Suprapubic skin (tissue), 3 donors: ENCODE results near the gene OTX1.

Experiments used
- CTCF ChIP-seq, 2 donors: fragments of 200-600 bp in 1 of 2; fragments of 450-650 bp in 1 of 2; sonication (generic) in 1 of 2; IDR thresholded peaks; one replicate each; pipeline ENCODE4 v1.5.1; 2016 to 2019; ENCODE audit warnings: antibody characterized with exemption in 2 of 2, mild to moderate bottlenecking in 1 of 2, moderate library complexity in 1 of 2
- POLR2A ChIP-seq, 2 donors: fragments of 450-650 bp; IDR thresholded peaks; one replicate each; pipeline ENCODE4 v1.6.1; 2017; ENCODE audit warnings: antibody characterized with exemption in 2 of 2, mild to moderate bottlenecking in 2 of 2, moderate library complexity in 2 of 2

GRCh38 chr2:63092401-63092800, 41.8 kb downstream of the OTX1 start:
- TF ChIP-seq CTCF (IDR thresholded peaks at IDR 0.05) (no peak), POLR2A (IDR thresholded peaks at IDR 0.05) (no peak)
